ENCODE data around the gene FBXO8.

DNA sequence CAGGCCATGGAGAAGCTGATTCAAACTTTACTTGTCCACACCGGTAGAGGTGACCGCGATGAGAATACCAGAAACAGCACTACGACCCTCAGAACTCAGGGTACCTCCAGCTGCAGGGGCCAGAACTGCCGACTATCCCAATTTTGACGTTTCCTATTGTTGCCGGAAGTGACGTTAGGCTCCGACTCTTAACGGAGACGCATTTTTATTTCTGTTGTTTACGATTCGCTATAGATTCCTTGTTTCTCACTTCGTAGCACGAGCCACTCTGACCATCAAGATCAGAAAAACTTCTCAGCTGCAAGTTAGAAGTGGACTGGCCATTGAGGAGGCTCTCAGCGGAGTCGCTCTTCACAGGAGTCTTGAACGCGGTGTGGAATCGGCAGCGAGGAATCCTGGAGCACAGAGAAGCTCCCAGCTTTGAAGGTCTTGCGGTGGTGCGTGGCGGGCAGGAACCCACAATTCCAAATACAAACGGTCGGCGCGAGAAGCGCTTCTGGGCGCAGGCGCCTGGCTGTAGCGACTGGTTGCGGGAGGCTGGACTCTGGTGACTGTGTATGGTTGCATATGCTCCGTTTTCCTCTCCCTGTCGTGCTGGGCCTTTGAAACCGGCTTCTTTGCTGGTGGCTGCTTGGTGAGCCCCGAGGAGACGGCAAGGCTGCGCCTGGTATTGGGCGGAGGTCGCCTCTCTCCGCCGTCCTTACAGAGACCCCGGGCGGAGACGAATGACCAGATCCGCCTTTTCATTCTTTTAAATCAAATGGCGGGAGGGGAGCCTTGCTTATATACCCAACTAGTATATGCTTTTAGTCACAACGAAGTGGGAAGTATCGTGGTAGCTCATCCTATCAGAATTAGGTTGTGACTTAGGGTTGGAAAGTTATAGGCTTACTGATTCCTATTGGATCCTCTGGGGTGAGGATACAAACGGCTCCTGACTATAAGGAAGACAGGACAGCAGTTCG, at the start of gene FBXO8, which contains the start of gene CEP44:
- TF ChIP-seq, protein P1, sequence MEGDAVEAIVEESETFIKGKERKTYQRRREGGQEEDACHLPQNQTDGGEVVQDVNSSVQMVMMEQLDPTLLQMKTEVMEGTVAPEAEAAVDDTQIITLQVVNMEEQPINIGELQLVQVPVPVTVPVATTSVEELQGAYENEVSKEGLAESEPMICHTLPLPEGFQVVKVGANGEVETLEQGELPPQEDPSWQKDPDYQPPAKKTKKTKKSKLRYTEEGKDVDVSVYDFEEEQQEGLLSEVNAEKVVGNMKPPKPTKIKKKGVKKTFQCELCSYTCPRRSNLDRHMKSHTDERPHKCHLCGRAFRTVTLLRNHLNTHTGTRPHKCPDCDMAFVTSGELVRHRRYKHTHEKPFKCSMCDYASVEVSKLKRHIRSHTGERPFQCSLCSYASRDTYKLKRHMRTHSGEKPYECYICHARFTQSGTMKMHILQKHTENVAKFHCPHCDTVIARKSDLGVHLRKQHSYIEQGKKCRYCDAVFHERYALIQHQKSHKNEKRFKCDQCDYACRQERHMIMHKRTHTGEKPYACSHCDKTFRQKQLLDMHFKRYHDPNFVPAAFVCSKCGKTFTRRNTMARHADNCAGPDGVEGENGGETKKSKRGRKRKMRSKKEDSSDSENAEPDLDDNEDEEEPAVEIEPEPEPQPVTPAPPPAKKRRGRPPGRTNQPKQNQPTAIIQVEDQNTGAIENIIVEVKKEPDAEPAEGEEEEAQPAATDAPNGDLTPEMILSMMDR (conservative IDR thresholded peaks at IDR 0.05) = no peak
- no peak for TF ChIP-seq EZH2 (IDR thresholded peaks at IDR 0.05; ENCODE audit: low read depth)
